Rectal smooth muscle tissue (tissue), 1 donor: ENCODE data around the gene LCOR.

Experiments
- H3K27ac ChIP-seq: one replicate; pipeline ENCODE4 v1.7.0; 2013; ENCODE audit warnings: low read depth, low read length, inconsistent platforms
- H3K27me3 ChIP-seq: one replicate; pipeline ENCODE4 v1.7.0; 2013; ENCODE audit warnings: low read length; ENCODE audit not compliant: control insufficient read depth, insufficient read depth
- H3K36me3 ChIP-seq: one replicate; pipeline ENCODE4 v1.7.0; 2013; ENCODE audit warnings: low read length; ENCODE audit not compliant: control insufficient read depth, insufficient read depth
- H3K4me1 ChIP-seq: one replicate; pipeline ENCODE4 v1.7.0; 2013; ENCODE audit warnings: low read length; ENCODE audit not compliant: control insufficient read depth, insufficient read depth
- H3K4me3 ChIP-seq: one replicate; pipeline ENCODE4 v1.7.0; 2013; ENCODE audit warnings: low read length
- H3K9ac ChIP-seq: one replicate; pipeline ENCODE4 v1.7.0; 2013; ENCODE audit warnings: low read length

Gene LCOR

GRCh38 chr10:97003804-97004201 lies 171.7 kb downstream of the LCOR start:
- Histone ChIP-seq H3K27me3 (no peaks in the 10 kb centered on the region), H3K4me3 (no peak overlapping the region), H3K27ac (no peak overlapping the region), H3K36me3 (no peaks in the 10 kb centered on the region), H3K9ac (no peak overlapping the region), H3K4me1 (no peaks in the 10 kb centered on the region)

GRCh38 chr10:97004591-97004990 lies 172.5 kb downstream of the LCOR start:
- no peak overlapping the region for H3K4me3 ChIP-seq
- no peaks in the 10 kb centered on the region for H3K36me3 ChIP-seq

GRCh38 chr10:97005349-97005748 lies 173.3 kb downstream of the LCOR start:
- no peaks in the 10 kb centered on the region for H3K4me1 ChIP-seq
- H3K4me3 ChIP-seq: no peak overlapping the region
- H3K36me3 ChIP-seq: no peaks in the 10 kb centered on the region
- no peak overlapping the region for H3K9ac ChIP-seq
- no peaks in the 10 kb centered on the region for H3K27me3 ChIP-seq
- H3K27ac ChIP-seq: no peak overlapping the region

More at GRCh38 chr10:97004591-97004990, 172.5 kb downstream of the LCOR start:
- H3K4me1 ChIP-seq: no peaks in the 10 kb centered on the region
- H3K27ac ChIP-seq: no peak overlapping the region
- no peak overlapping the region for H3K9ac ChIP-seq
- H3K27me3 ChIP-seq: no peaks in the 10 kb centered on the region

- Histone ChIP-seq H3K27ac (no peak overlapping the region), H3K4me1 (no peaks in the 10 kb centered on the region), H3K9ac (no peak overlapping the region), H3K27me3 (no peaks in the 10 kb centered on the region), H3K36me3 (no peaks in the 10 kb centered on the region), H3K4me3 (no peak overlapping the region)
These were observed 174.3 kb downstream of the LCOR start for GRCh38 chr10:97006364-97006763.

- no peaks in the 10 kb centered on the region for H3K4me1 ChIP-seq
- H3K4me3 ChIP-seq: no peak overlapping the region
- H3K27me3 ChIP-seq: no peaks in the 10 kb centered on the region
- no peaks in the 10 kb centered on the region for H3K36me3 ChIP-seq
- H3K27ac ChIP-seq: no peak overlapping the region
- no peak overlapping the region for H3K9ac ChIP-seq
These were observed 175.3 kb downstream of the LCOR start for GRCh38 chr10:97007417-97007816.

- no peak overlapping the region for H3K27ac ChIP-seq
- H3K9ac ChIP-seq: no peak overlapping the region
- no peak overlapping the region for H3K4me3 ChIP-seq
- no peaks in the 10 kb centered on the region for H3K4me1 ChIP-seq
- H3K27me3 ChIP-seq: no peaks in the 10 kb centered on the region
- no peaks in the 10 kb centered on the region for H3K36me3 ChIP-seq
These were observed 178.7 kb downstream of the LCOR start for GRCh38 chr10:97010695-97011206.

- no peak overlapping the region for H3K27ac ChIP-seq
- H3K4me3 ChIP-seq: no peak overlapping the region
- no peaks in the 10 kb centered on the region for H3K36me3 ChIP-seq
- no peaks in the 10 kb centered on the region for H3K4me1 ChIP-seq
- H3K27me3 ChIP-seq: no peaks in the 10 kb centered on the region
- no peak overlapping the region for H3K9ac ChIP-seq
These were observed 179.3 kb downstream of the LCOR start for GRCh38 chr10:97011397-97011796.

- Histone ChIP-seq H3K27me3 (no peaks in the 10 kb centered on the region), H3K36me3 (no peaks in the 10 kb centered on the region), H3K9ac (no peak overlapping the region), H3K4me1 (no peaks in the 10 kb centered on the region), H3K4me3 (no peak overlapping the region), H3K27ac (no peak overlapping the region)
These were observed 180.4 kb downstream of the LCOR start for GRCh38 chr10:97012470-97012869.

- H3K4me3 ChIP-seq: no peak overlapping the region
- no peaks in the 10 kb centered on the region for H3K27me3 ChIP-seq
- H3K27ac ChIP-seq: no peak overlapping the region
- H3K36me3 ChIP-seq: no peaks in the 10 kb centered on the region
- no peak overlapping the region for H3K9ac ChIP-seq
- H3K4me1 ChIP-seq: no peaks in the 10 kb centered on the region
These were observed 181.5 kb downstream of the LCOR start for GRCh38 chr10:97013568-97013967.

- Histone ChIP-seq H3K4me1 (no peaks in the 10 kb centered on the region), H3K27ac (no peak overlapping the region), H3K4me3 (no peak overlapping the region), H3K27me3 (no peaks in the 10 kb centered on the region), H3K36me3 (no peaks in the 10 kb centered on the region), H3K9ac (no peak overlapping the region)
These were observed 181.9 kb downstream of the LCOR start for GRCh38 chr10:97013983-97014382.

GRCh38 chr10:97015240-97015639 lies 183.1 kb downstream of the LCOR start:
- H3K27me3 ChIP-seq: no peaks in the 10 kb centered on the region
- no peak overlapping the region for H3K27ac ChIP-seq
- H3K4me1 ChIP-seq: peaks cover 2% of the 10 kb centered on the region
- H3K36me3 ChIP-seq: no peaks in the 10 kb centered on the region
- no peak overlapping the region for H3K9ac ChIP-seq
- H3K4me3 ChIP-seq: no peak overlapping the region

GRCh38 chr10:97016728-97017473 lies 184.8 kb downstream of the LCOR start:
- no peaks in the 10 kb centered on the region for H3K27me3 ChIP-seq
- no peak overlapping the region for H3K27ac ChIP-seq
- no peaks in the 10 kb centered on the region for H3K36me3 ChIP-seq
- no peak overlapping the region for H3K9ac ChIP-seq
- no peak overlapping the region for H3K4me3 ChIP-seq
- H3K4me1 ChIP-seq: peaks cover 11% of the 10 kb centered on the region

- H3K4me3 ChIP-seq: no peak overlapping the region
- no peak overlapping the region for H3K9ac ChIP-seq
- H3K27ac ChIP-seq: no peak overlapping the region
- no peaks in the 10 kb centered on the region for H3K36me3 ChIP-seq
- no peaks in the 10 kb centered on the region for H3K27me3 ChIP-seq
- H3K4me1 ChIP-seq: peaks cover 11% of the 10 kb centered on the region
These were observed 185.4 kb downstream of the LCOR start for GRCh38 chr10:97017474-97017903.
